GM19395 (cell line): Measurements from ENCODE around the gene GSG1.

ENCODE experiments used
- ATAC-seq: cut with Tn5 transposase; IDR thresholded peaks from one replicate; pipeline ENCODE4 v1.9.1; 2021; ENCODE audit warnings: mild to moderate bottlenecking, moderate library complexity; ENCODE audit not compliant: unreplicated experiment

GSG1 gene

DNA sequence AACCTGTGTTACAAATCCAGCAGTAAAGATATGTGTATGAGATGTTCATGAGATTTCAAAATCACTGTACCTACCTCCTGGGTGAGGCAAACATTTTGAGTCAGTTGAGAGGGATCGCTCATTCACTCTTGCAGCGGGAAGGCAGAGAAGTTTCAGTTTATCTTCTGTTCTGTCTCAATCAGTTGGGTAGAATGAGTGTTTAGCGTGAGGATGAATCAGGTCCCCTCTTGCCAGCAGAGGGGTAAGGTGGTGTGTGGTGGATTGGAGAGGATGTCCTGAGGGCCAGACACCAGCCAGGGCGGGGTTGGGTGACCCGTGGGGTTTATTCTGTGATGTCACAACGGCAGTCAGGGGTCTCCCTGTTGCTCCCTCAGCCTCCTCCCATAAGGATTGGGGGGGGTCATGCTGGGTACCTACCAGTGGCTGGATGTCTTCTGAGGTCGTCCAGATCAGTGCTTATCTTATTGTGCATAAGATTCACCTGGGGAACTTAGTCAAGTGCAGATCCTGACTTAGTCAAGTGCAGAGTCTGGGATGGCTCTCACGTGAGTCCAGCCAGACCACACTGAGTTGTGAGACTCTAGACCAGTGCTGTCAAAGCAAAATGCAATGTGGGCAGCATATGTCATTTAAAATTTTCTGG lies at the start of gene GSG1:
Gene GSG1 (minus strand): TSS at position 277 of the 643 bp plus-strand sequence. CDS start 155 bp downstream, at position 122.
- ATAC-seq, result no peak

DNA sequence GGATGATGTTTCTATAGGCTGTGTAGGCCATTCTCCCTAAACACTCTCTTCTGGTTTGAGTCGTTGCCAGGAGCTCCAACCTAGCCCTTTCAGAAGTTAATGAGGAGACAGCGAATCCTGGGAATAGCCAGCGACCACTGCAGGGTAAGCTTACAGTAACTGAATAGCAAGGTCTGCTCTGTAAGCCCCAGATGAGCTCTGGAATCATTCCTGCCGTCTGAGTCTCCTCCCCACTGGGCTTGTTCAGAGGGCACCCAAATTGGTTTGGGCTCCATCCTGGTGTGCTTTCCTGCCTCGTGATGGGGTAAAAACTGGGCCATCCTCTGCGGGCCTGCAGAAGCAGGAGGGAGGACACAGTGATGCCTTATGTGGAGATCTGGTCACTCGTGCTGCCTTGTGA lies 49.7 kb upstream of the GSG1 start:
- ATAC-seq, result no peak

DNA sequence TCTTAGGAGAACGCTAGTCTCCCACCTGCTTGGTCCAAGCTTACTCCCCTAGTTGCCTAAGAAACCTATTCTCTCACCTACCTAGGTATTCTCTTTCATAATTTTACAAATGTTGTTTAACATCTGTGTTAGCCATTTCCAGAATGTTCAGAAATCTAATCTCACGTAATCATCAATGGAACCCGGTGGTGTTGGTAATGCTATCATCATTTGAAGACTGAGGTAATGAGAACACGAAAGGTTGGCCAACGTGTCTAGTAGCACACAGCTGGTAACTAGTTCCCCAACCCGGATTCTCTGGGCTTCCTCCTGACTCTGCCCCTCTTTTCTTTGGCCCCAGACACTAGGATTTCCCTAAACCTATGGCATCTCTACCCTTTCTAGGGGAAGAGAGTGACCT lies 49.3 kb upstream of the GSG1 start:
- no peak for ATAC-seq

DNA sequence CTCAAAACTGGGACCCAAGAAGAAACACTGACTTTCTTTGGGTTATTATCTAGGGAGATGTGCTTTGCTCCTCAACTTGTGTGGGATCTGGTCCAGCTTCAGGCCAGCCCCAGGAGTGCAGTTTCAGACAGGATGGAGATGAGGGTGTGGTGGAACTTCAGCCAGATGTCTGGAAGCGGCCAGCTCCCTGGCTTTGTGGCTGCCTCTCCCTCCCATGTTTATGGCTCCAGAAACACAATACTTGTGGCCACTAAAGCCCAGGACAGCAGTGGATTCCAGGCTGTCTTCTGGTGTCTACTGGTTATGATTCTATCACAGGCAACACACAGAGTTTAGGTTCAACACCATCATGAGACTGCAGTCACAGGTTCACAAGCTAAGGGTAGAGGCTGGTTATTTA lies 48.8 kb upstream of the GSG1 start:
- no peak for ATAC-seq

DNA sequence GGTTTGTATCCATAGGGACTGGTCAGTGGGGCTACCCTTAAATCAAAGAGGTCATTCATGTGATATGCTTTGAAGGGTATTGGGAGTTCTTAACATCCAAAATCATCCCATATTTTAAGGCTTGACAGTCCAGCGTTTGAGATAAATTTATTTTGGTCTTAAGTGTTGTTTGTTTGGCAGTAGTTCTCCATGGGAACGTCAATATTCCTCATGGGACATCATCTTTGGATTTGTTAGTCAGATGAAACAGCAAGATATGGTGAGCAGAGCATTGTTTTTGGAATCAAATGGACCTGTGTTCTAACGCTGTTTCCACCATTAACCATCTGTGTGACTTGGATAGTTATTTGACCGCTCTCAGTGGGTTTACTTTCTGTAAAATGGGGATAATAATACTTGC lies 45.9 kb upstream of the GSG1 start:
- ATAC-seq, result no peak

DNA sequence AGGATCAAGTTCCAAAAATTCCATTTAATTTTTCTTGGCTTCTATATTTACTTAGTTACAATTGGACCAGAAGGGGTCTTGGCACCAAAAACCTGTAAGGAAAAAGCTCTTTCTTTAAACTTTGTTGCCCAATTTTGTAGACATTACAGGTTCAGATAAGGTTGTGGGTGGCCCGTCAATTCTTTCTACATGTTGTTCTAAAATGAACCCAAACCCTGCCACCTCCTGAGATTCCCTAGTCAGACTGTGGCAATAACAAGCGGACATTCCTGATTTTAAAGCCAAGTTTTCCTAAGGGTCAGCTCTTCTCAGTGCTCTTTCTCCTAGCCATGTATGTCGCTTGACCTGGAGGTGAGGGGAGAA lies 45.0 kb upstream of the GSG1 start:
- ATAC-seq, result no peak

DNA sequence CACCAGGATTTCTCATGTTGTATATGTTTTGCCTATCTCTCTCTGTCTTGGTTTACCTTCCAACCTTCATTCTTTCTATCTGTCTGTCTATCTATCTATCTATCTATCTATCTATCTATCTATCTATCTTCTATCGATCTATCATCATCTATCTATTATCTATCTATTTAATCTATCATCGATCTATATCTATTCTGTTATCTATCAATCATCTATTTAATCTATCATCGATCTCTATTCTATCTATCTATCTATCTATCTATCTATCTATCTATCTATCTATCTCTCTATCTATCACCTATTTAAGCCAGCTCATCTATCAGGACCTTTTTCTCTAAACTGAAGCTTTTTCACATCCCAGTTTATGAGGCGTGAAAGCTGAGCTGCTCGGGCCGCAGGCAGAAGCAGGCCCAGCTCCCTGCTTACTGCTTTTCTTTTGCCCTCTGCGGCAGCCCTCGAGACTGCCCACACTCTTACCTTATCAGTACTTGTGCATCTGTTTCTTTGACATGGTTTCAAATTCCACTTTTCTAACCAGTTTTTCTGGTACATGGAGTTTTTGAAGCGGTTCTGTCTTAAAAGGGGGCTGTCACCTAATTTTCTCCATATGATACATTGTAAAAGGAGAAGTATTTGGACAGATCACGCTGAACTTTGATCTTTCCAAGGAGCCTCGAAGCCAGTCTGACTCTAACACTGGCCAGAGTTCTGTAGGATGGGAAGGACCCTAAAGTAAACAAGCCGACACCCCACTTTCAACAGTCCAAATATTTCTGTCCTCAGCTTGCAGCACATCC lies 44.4 kb upstream of the GSG1 start:
- ATAC-seq, result no peak

DNA sequence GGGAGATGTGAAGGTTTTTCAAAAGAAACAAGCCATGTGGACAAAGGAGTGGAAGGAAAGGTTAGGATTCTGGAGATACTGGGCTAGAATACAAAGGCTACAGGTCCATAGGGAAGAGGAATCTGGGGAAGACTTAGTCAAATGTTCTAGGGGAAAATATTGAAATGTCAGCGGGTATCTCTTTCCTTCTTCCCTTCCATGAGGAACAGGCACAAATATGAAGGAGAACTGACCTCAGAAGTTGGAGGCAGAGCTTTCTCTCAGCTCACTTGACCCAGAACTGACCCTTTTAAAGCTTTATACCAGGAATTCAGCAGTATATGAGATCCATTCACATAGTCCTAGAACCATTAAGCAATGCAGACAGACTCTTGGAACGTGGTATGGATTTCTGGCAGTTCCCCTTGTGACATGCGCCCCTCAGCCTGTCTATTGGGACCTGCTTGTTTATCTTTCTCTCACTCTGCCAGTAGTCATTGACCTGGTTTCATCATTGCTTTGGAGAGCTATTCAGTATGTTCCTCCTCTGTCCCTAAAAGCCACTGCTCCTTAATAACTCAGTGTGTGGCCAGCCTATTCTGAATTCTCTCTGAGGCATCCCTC lies 43.0 kb upstream of the GSG1 start:
- ATAC-seq, result no peak

DNA sequence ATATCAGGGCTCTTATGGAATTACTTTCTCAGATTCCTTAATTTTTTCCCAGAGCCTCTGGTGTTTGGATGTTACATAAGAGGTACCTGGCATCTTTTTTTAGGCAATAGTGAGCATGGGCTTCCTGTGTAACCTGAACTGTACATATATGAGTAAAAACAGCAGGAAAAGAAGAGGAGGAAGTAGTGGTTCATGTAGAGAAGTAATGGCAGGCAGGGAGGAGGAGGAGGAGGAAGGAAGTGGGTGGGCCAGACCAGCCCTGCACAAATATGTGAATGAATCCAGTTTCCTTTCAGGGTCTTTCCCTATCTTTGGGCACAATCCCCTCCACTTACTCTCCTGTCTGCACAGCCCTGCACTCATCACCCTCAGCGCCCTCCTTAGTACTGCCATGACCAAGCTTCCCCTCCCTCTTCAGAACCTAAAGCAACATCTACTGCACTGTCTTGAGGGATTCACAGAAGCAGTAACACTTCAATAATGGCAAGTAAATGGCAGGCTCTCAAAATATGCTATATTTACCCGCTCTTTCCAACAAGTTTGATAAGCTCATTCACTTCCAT lies 40.9 kb upstream of the GSG1 start:
- no peak for ATAC-seq

DNA sequence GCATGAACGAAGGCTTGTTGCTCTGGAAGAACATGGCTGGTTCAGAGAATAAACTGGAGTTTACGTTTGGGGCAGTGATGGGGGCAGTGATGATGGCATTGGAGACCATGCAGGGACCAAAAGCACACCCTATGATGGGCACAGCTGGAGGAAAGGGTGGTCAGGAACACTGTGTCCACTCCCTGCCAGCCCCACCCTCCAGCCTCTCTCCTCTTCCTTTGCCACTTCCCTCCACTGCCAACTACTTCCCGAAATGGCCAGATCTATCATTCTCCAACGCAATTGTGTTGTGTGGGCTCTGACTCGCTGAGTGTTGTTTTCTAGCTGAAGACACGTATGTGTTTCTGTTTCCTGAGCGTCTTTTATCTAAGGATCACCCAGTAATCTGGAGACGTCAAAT lies 39.3 kb upstream of the GSG1 start:
- ATAC-seq, result no peak

DNA sequence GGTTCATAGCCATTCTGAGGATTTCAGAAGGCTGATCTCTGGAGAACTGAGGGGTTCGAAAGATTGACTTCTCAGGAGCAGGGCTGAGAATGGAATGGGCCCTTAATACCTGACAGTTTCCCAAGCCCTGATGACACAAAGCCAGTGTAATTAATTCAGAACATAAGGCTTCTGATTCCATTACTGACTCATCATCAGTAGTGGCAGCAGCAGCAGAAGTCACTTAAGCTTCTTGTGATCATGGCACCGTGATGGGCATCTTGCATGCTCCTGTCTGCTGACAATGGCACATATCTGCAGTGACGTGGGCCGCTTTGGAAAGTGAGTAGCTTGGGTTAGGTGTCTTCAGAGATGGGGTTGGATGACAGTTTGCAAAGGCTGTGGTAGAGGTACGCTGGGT lies 38.2 kb upstream of the GSG1 start:
- no peak for ATAC-seq

DNA sequence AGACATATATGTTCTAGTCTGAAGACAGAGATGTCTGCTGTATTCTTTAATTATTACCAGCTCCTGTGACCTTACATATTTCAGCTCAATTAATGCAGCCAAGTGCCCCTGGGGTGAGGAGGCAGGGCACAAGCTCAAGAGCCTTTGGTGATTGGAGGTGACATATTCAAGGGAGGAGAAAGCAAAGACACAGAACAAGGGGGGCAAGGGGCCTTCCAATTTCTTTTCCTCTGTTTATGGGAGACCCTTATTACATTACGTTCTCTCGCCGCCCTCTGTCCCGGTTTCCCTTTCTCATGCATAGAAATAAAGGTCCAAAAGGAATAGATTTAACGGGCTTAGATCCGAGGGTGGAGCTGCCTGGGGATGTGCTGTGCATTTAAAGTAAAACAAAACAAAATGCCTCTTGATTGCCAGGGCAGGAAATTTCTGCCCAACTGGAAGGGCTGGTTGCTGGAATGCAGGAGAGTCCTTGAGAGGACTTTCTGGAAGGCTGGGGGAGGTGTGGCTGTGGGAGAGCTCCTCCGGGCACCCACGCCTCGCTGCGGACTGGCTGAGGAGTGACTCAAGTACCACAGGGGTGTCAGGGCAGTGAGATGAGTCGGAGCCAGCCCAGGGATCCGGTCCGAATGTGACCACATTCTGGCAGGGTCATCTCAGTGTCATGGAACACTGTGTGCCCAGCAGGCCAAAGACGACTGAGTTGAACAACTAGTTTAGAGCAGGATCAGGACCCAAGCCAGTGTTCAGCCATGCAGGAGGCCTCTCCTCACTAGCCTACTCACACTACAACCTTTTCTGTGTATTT lies 32.1 kb upstream of the GSG1 start:
- no peak for ATAC-seq

DNA sequence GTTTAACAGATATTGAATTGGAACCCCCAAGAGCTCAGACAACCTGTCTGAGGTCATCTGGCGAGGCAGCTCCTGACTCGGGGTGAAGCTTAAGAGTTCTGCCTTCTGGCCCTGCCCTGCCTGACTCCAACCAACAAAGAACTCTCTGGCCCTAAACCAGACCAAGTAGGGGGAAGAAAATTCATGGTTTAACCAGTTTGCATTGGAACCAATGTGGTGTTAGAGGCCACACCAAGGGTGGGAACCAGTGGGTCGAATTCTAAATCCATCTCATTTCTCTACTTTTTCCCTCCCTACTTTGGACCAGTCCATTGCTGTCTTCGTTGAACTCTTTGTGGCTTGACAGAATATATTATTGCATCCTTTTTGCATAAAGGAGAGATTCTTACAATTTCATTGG lies 30.4 kb upstream of the GSG1 start:
- ATAC-seq, result no peak

DNA sequence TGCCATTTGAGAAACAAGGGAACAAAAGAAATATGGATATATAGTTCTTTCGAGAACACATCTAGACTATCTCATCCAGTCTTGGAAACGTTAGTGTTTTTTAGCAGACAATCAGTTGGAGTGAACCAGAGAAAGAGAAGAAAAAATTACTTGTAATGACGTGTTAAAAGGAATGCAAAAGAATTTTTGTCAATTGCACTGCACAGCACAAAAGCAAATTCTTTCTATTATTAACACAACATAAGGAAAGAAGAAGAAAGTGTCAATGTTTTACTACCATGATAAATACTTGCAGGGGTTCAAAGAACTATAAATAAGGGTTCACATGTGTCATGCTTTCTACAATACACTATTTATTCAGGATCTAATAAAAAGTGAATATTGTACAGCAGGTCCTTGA lies 27.5 kb upstream of the GSG1 start:
- ATAC-seq, result no peak

DNA sequence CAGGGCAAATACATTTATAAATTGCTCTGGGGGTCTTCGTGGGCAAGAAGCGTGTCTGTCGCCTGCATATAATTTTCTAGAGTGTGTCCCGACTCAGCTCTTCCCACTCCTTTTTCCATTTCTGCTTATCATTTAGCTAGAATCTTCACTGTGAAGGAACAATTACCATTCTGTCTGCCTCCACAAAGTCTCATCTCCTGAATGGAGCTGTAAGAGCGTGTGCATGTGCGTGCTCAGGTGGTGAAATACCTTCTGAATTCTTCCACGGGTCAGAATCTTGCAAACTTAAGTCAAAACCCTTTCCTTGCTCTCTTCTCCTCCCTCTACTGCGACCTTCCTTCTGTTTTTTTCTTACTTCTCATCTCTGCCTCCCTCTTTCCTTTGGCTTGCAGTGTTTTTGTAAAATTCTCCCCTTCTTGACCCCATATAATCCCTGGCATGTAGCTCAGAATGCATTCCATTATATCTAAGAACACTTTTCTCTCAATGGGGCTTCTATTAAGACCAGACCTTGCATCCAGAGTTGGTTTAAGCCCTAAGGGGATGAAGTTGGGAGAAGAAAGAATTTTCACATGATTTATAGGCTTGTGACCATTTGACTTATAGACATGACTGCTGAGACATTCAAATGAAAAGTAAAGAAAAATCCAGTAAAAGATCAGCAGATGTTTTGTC lies 25.0 kb upstream of the GSG1 start:
- ATAC-seq, result no peak

DNA sequence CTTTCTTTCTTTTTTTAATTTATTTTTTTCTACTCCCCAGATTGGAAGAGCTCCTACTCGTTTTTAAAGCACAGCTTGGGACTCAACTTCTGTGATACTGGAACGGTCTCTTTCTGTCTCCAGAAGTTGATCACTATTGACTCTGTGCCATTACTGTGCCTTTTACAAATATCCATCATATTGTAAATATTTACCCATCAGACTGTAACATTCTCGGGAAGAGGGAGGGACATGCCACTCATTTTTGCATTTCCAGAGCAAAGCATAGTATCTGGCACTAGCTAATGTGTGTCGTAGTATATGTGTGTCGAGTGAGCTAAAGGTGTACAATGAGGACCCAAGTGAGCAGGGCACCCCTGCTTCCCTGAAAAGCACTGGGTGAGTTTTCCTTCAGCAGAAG lies 24.0 kb upstream of the GSG1 start:
- ATAC-seq, result no peak

DNA sequence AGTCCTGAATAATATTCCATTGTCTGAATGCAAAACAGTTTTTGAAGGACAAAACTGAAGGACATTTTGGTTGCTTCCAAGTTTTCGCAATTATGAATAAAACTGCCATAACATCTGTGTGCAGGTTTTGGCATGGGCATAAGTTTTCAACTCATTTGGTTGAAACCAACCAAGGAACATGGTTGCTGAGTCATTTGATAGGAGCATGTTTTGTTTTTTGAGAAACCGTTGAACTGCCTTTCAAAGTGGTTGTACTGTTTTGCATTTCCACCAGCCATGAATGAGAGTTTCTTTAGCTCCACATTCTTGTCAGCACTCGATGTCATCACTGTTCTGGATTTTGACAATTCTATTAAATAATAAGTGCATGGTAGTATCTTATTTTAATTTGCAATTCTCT lies 23.0 kb upstream of the GSG1 start:
- no peak for ATAC-seq

DNA sequence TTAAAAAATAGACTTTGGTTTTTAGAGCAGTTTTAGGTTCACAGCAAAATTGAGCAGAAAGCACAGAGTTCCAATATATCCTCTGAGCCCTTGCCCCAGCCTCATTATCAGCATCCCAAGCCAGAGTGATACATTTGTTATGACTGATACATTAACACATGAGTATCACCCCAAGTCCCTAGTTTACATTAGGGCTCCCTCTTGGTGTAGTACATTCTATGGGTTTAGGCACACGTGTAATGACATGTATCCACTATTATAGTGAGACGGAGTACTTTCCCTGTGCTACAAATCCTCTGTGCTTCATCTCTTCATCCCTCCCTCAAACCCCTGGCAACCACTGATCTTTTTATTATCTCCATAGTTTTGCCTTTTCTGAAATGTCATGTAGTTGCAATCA lies 22.5 kb upstream of the GSG1 start:
- no peak for ATAC-seq

DNA sequence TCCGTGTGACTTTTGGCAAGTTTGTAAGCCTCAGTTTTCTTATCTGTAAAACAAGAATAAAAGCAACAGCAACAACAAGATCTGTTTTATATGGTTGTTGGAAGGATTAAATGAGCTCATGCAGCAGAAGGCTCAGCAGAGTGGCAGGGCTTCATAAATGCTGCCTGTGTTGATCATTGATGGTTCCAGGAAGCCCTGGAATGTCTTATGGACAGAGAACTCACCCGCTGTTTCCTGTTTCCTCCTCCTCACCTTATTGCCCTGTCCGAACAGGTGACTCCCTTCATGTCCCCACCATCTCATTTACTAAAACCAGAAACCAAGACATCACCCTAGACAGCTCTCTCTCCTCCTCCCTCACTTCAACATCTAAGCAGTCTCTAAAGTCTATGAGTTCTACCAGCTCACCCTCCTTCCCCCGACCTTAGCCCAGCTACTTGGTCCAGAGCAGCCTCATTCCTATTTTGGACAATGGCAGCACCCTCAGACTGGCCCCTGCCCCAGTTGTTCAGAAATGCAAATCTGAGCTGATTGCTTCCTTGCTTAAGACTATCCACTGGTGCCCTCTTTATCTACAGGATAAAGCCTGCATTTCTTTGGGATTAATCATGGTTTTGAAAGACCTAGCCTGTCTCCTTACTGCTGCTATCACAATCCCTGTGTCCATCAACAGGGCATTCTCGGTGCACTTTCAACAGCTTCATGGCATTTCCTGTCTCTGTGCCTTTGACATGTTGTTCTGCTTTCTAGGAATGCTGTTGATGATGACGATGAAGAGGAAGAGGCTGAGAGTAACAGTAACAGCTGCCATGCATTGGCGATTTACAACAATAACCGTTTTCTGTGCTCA lies 21.4 kb upstream of the GSG1 start:
- ATAC-seq, result no peak

DNA sequence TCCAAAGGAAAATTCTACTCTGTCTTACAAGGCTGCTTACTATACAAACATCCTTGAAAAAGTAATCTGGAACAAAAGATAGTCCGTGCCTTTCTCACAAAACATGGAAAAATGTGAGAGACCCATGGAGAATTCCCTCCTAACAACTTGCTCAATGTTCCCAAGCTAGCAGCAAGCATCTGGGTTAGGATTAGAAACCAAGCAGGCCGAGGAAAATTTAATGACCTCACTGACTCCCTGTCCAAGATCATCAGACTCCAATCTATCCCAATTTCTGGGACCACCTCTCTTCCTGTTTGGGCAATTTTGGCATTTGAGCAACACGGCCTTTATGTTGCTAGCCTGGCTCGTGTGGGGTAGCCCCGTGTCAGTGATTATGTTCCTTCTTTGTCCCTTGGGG lies 18.1 kb upstream of the GSG1 start:
- ATAC-seq, result no peak
